Neural cell (in vitro differentiated cells): Measurements from ENCODE around the gene RDH13. TPM values are rescaled to one million over a fixed set of nuclear protein-coding genes. Genes with fewer than 3 reads are reported as not detected.

Experiments
- H2AFZ ChIP-seq: fragments of 200-600, 300-800 bp; sonication (generic), shearing (Covaris generic); 2 replicates; pipeline ENCODE4 v1.6.0; 2014; ENCODE audit warnings: low read depth, mild to moderate bottlenecking, antibody characterized with exemption, low read length, moderate library complexity
- H3F3A ChIP-seq: fragments of 200-600 bp; shearing (Covaris generic); 2 replicates; pipeline ENCODE4 v1.6.1; 2016; ENCODE audit warnings: mild to moderate bottlenecking, moderate library complexity, mixed read lengths, antibody characterized with exemption, low read length; ENCODE audit not compliant: insufficient read depth, poor library complexity, severe bottlenecking
- H3K27ac ChIP-seq: fragments of 200-600, 300-800 bp; sonication (generic), shearing (Covaris generic); 2 replicates; pipeline ENCODE4 v1.5.1; 2014; ENCODE audit warnings: mild to moderate bottlenecking, low read length, moderate library complexity
- H3K27me3 ChIP-seq: fragments of 300-800, 200-600 bp; sonication (generic), shearing (Covaris generic); 2 replicates; pipeline ENCODE4 v1.6.0; 2014; ENCODE audit warnings: mild to moderate bottlenecking, low read depth, low read length, moderate library complexity; ENCODE audit not compliant: insufficient read depth
- H3K36me3 ChIP-seq: fragments of 300-800, 200-600 bp; sonication (generic), shearing (Covaris generic); 2 replicates; pipeline ENCODE4 v1.5.1; 2014; ENCODE audit warnings: mild to moderate bottlenecking, antibody characterized with exemption, low read length, moderate library complexity; ENCODE audit not compliant: insufficient read depth
- H3K4me2 ChIP-seq: fragments of 300-800, 200-600 bp; sonication (generic), shearing (Covaris generic); 2 replicates; pipeline ENCODE4 v1.6.0; 2014; ENCODE audit warnings: mild to moderate bottlenecking, low read length
- H3K4me3 ChIP-seq: fragments of 300-800, 200-600 bp; sonication (generic), shearing (Covaris generic); 2 replicates; pipeline ENCODE4 v1.5.1; 2014; ENCODE audit warnings: mild to moderate bottlenecking, low read length, moderate library complexity
- H3K79me2 ChIP-seq: fragments of 200-600 bp; shearing (Covaris generic); replicated peaks from 2 replicates; pipeline ENCODE4 v1.6.0; 2014; ENCODE audit warnings: mild to moderate bottlenecking, low read length, moderate library complexity; ENCODE audit not compliant: insufficient read depth
- H3K9ac ChIP-seq: fragments of 300-800, 200-600 bp; sonication (generic), shearing (Covaris generic); 2 replicates; pipeline ENCODE4 v1.6.1; 2016; ENCODE audit warnings: mild to moderate bottlenecking, low read length, mixed read lengths
- H3K9me2 ChIP-seq: fragments of 200-600 bp; shearing (Covaris generic); 2 replicates; pipeline ENCODE4 v1.6.1; 2016; ENCODE audit warnings: mild to moderate bottlenecking, low read length, mixed read lengths; ENCODE audit not compliant: insufficient read depth
- H3K9me3 ChIP-seq: fragments of 200-600, 300-800 bp; sonication (generic), shearing (Covaris generic); 2 replicates; pipeline ENCODE4 v1.6.1; 2016; ENCODE audit warnings: mild to moderate bottlenecking, mixed run types, low read length, moderate library complexity, mixed read lengths
- H4K20me1 ChIP-seq: fragments of 200-600 bp; shearing (Covaris generic); 2 replicates; pipeline ENCODE4 v1.6.1; 2016; ENCODE audit warnings: mild to moderate bottlenecking, mixed run types; ENCODE audit not compliant: insufficient read depth
- CTCF ChIP-seq: fragments of 450-650 bp; IDR thresholded peaks from 2 replicates; pipeline ENCODE4 v1.5.1; 2014; ENCODE audit warnings: antibody characterized with exemption, mild to moderate bottlenecking, moderate library complexity; ENCODE audit not compliant: poor library complexity, severe bottlenecking
- EP300 ChIP-seq: fragments of 450-650 bp; conservative IDR thresholded peaks from 2 replicates; pipeline ENCODE4 v1.6.1; 2014; ENCODE audit warnings: antibody characterized with exemption, mild to moderate bottlenecking, moderate library complexity; ENCODE audit not compliant: poor library complexity, severe bottlenecking
- EZH2 ChIP-seq: fragments of 200-600, 300-800 bp; shearing (Covaris generic), sonication (generic); IDR thresholded peaks from 2 replicates; pipeline ENCODE4 v1.6.1; 2014; ENCODE audit warnings: antibody characterized with exemption, low read length, borderline replicate concordance, mild to moderate bottlenecking; ENCODE audit not compliant: insufficient read depth, poor library complexity, severe bottlenecking
- POLR2AphosphoS5 ChIP-seq: IDR thresholded peaks from 2 replicates; pipeline ENCODE4 v1.6.1; 2012
- RAD21 ChIP-seq: fragments of 450-650 bp; conservative IDR thresholded peaks from 2 replicates; pipeline ENCODE4 v1.6.1; 2014; ENCODE audit warnings: antibody characterized with exemption, mild to moderate bottlenecking, moderate library complexity
- REST ChIP-seq: IDR thresholded peaks from 2 replicates; pipeline ENCODE4 v1.6.1; 2012; ENCODE audit warnings: borderline replicate concordance
- SMC3 ChIP-seq: fragments of 450-650 bp; conservative IDR thresholded peaks from 2 replicates; pipeline ENCODE4 v1.6.1; 2014; ENCODE audit warnings: antibody characterized with exemption, mild to moderate bottlenecking, moderate library complexity; ENCODE audit not compliant: poor library complexity
- TAF1 ChIP-seq: IDR thresholded peaks from 2 replicates; pipeline ENCODE4 v1.6.1; 2012; ENCODE audit warnings: low read depth
- polyA plus RNA-seq: library from polyadenylated mRNA; depleted of rRNA; stranded (reverse); fragments of >200 nt; gene quantifications from 2 replicates; pipeline ENCODE4 v1.2.3, GENCODE V29; 2014

The RDH13 gene
- polyA plus RNA-seq, 1 donor from 2014 or later = 9.8 TPM

GRCh38 chr19:55079400-55080038 lies 16.6 kb upstream of the RDH13 start:
- Histone ChIP-seq H3K4me2 (no peak overlapping the region), H3K4me3 (no peak overlapping the region), H3K9me3 (no peaks in the 10 kb centered on the region), H4K20me1 (no peaks in the 10 kb centered on the region), H3K9me2 (no peaks in the 10 kb centered on the region), H2AFZ (no peak overlapping the region), H3K9ac (no peak overlapping the region), H3F3A (no peaks in the 10 kb centered on the region), H3K79me2 (no peaks in the 10 kb centered on the region), H3K27ac (no peak overlapping the region), H3K27me3 (peaks cover 48% of the 10 kb centered on the region), H3K36me3 (no peaks in the 10 kb centered on the region)
- TF ChIP-seq RAD21 = no peak
- TF ChIP-seq EP300 = no peak
- TF ChIP-seq REST = no peak
- no peak for TF ChIP-seq CTCF
- TF ChIP-seq POLR2AphosphoS5 = no peak
- no peak for TF ChIP-seq TAF1

- TF ChIP-seq EZH2 (no peak), CTCF (no peak), SMC3 (no peak)
- H3K4me2 ChIP-seq = no peak overlapping the region
- no peak overlapping the region for H2AFZ ChIP-seq
- no peaks in the 10 kb centered on the region for H4K20me1 ChIP-seq
- H3K36me3 ChIP-seq = no peaks in the 10 kb centered on the region
- no peaks in the 10 kb centered on the region for H3F3A ChIP-seq
- H3K27me3 ChIP-seq = peaks cover 48% of the 10 kb centered on the region
- no peak overlapping the region for H3K4me3 ChIP-seq
- no peaks in the 10 kb centered on the region for H3K79me2 ChIP-seq
- no peaks in the 10 kb centered on the region for H3K9me2 ChIP-seq
- no peak overlapping the region for H3K9ac ChIP-seq
- no peaks in the 10 kb centered on the region for H3K9me3 ChIP-seq
- no peak overlapping the region for H3K27ac ChIP-seq
Measured at GRCh38 chr19:55078996-55079395, 16.0 kb upstream of the RDH13 start.
